A549 (cell line): Measurements from ENCODE around the gene STX12. TPM values are rescaled to one million over a fixed set of nuclear protein-coding genes. Genes with fewer than 3 reads are reported as not detected.
A peak's percentile ranks its signal among the peaks of the same experiment; 100 is the strongest.

ENCODE experiments used
- ATAC-seq, 2 experiments: fragments of 200-7000 bp in 1 of 2; fragments of >200 bp in 1 of 2; cut with Nextera tagmentation in 1 of 2; cut with Tn5 transposase in 1 of 2; 3 replicates each; pipeline versions ENCODE4 v1.8.0 to v1.9.1; 2018 to 2020; ENCODE audit warnings: mild to moderate bottlenecking in 1 of 2, moderate library complexity in 1 of 2
- CTCF ChIA-PET: fragments of 300-600 bp; sonication (Branson Sonifier 250); formaldehyde crosslinking; extraction: SDS; loops from one replicate; lab custom pipeline; 2021; ENCODE audit warnings: antibody characterized with exemption, inconsistent platforms; lab: Yijun Ruan, JAX
- POLR2A ChIA-PET: fragments of 350-600 bp; formaldehyde crosslinking; extraction: SDS; loops from one replicate; lab custom pipeline; 2021; ENCODE audit warnings: antibody characterized with exemption, inconsistent platforms; lab: Yijun Ruan, JAX
- DNase-seq, 2 experiments: peaks; one replicate each; pipeline versions ENCODE4 v3.0.0 to v3.0.0-alpha.2; 2011 to 2016; ENCODE audit warnings: low read depth in 1 of 2, low spot score in 1 of 2
- FAIRE-seq: peaks from 2 replicates; lab custom pipeline; 2011; peaks lifted over from hg19 to GRCh38; lab: Jason Lieb, UNC
- H3K27ac ChIP-seq, 2 experiments: fragments of >200 bp; sonication (Bioruptor Twin); formaldehyde crosslinking; 3 replicates each; pipeline ENCODE4 v1.5.1; 2016 to 2017
- H3K4me1 ChIP-seq: fragments of >200 bp; sonication (Bioruptor Twin); formaldehyde crosslinking; 3 replicates; pipeline ENCODE4 v1.6.1; 2016
- H3K4me2 ChIP-seq: fragments of >200 bp; sonication (Bioruptor Twin); formaldehyde crosslinking; 3 replicates; pipeline ENCODE4 v1.6.1; 2016
- H3K4me3 ChIP-seq: fragments of >200 bp; sonication (Bioruptor Twin); formaldehyde crosslinking; 3 replicates; pipeline ENCODE4 v1.5.1; 2016
- H3K9me3 ChIP-seq: fragments of >200 bp; sonication (Bioruptor Twin); formaldehyde crosslinking; 3 replicates; pipeline ENCODE4 v1.6.1; 2016
- CHD2 ChIP-seq: fragments of 150-350 bp; IDR thresholded peaks from 2 replicates; pipeline ENCODE4 v1.6.1; 2014; ENCODE audit warnings: low read length; ENCODE audit not compliant: partially characterized antibody
- EHF ChIP-seq: fragments of 250-450 bp; sonication (Bioruptor Pico); IDR thresholded peaks from 2 replicates; pipeline ENCODE4 v1.5.0; 2020; ENCODE audit warnings: mild to moderate bottlenecking
- ESRRA ChIP-seq: fragments of 150-350 bp; IDR thresholded peaks from 2 replicates; pipeline ENCODE4 v1.6.1; 2014; ENCODE audit warnings: mild to moderate bottlenecking, low read length, borderline replicate concordance
- FOXS1 ChIP-seq: fragments of 250-450 bp; sonication (Bioruptor Pico); IDR thresholded peaks from 2 replicates; pipeline ENCODE4 v1.5.0; 2020; ENCODE audit warnings: mild to moderate bottlenecking, moderate library complexity
- HEYL ChIP-seq: fragments of 250-450 bp; sonication (Bioruptor Pico); IDR thresholded peaks from 2 replicates; pipeline ENCODE4 v1.8.0; 2021; ENCODE audit warnings: mild to moderate bottlenecking, moderate library complexity
- HOXB13 ChIP-seq: fragments of 250-450 bp; sonication (Bioruptor Pico); IDR thresholded peaks from 2 replicates; pipeline ENCODE4 v1.5.0; 2020; ENCODE audit warnings: low read depth, mild to moderate bottlenecking, moderate library complexity
- HOXB5 ChIP-seq: fragments of 250-450 bp; sonication (Bioruptor Pico); IDR thresholded peaks from 2 replicates; pipeline ENCODE4 v1.5.0; 2020; ENCODE audit warnings: mild to moderate bottlenecking, moderate library complexity
- JUN ChIP-seq, 2 experiments: fragments of >200 bp; sonication (Bioruptor Twin); formaldehyde crosslinking; IDR thresholded peaks; 2 replicates in 1 of 2; 3 replicates in 1 of 2; pipeline ENCODE4 v1.6.1; 2016 to 2017
- KDM1A ChIP-seq: fragments of 200-600 bp; sonication (generic); IDR thresholded peaks from 2 replicates; pipeline ENCODE4 v1.6.1; 2016; ENCODE audit warnings: low read depth, mild to moderate bottlenecking
- KDM5A ChIP-seq: fragments of 200-600 bp; sonication (generic); IDR thresholded peaks from 2 replicates; pipeline ENCODE4 v1.6.1; 2016; ENCODE audit warnings: antibody characterized with exemption, mild to moderate bottlenecking
- MAZ ChIP-seq: fragments of 150-350 bp; IDR thresholded peaks from 2 replicates; pipeline ENCODE4 v1.6.1; 2014; ENCODE audit warnings: antibody characterized with exemption, low read depth, low read length, borderline replicate concordance
- MYC ChIP-seq: IDR thresholded peaks from 2 replicates; pipeline ENCODE4 v1.6.1; 2012; ENCODE audit warnings: mild to moderate bottlenecking, inconsistent platforms, low read length, improper control_type of control experiment, borderline replicate concordance
- NFE2L2 ChIP-seq: fragments of 150-350 bp; conservative IDR thresholded peaks from 2 replicates; pipeline ENCODE4 v1.6.1; 2014; ENCODE audit warnings: low read length
- POLR2A ChIP-seq: IDR thresholded peaks from 2 replicates; pipeline ENCODE4 v1.6.1; 2012; ENCODE audit warnings: mild to moderate bottlenecking, low read length
- RAD21 ChIP-seq, 2 experiments: fragments of >200 bp in 1 of 2; sonication (Bioruptor Twin) in 1 of 2; formaldehyde crosslinking in 1 of 2; IDR thresholded peaks in 1 of 2; conservative IDR thresholded peaks in 1 of 2; 2 replicates in 1 of 2; 3 replicates in 1 of 2; pipeline ENCODE4 v1.6.1; 2012 to 2018; ENCODE audit warnings: inconsistent platforms in 1 of 2
- REST ChIP-seq: fragments of 200-600 bp; sonication (generic); IDR thresholded peaks from 2 replicates; pipeline ENCODE4 v1.6.1; 2016; ENCODE audit warnings: antibody characterized with exemption, mild to moderate bottlenecking, moderate library complexity
- RNF2 ChIP-seq: fragments of 200-600 bp; sonication (generic); IDR thresholded peaks from 2 replicates; pipeline ENCODE4 v1.6.1; 2016; ENCODE audit warnings: low read depth, mild to moderate bottlenecking, antibody characterized with exemption, moderate library complexity, borderline replicate concordance
- TP53 ChIP-seq: fragments of 250-450 bp; sonication (Bioruptor Pico); IDR thresholded peaks from 2 replicates; pipeline ENCODE4 v1.5.0; 2021; ENCODE audit warnings: mild to moderate bottlenecking, moderate library complexity
- USF2 ChIP-seq: fragments of 450-650 bp; IDR thresholded peaks from 2 replicates; pipeline ENCODE4 v1.6.1; 2014; ENCODE audit warnings: antibody characterized with exemption
- ZNF302 ChIP-seq: fragments of 250-450 bp; sonication (Bioruptor Pico); IDR thresholded peaks from 2 replicates; pipeline ENCODE4 v1.9.0; 2021; ENCODE audit warnings: inconsistent platforms, mild to moderate bottlenecking, moderate library complexity
- WGBS: methylation state at CpG from one replicate; pipeline ENCODE4 v1.1.6; 2017; ENCODE audit errors: missing lambda C conversion rate; 5-methylcytosine and 5-hydroxymethylcytosine counted together
- polyA plus RNA-seq, 4 experiments: library from polyadenylated mRNA; depleted of rRNA in 3 of 4; stranded (reverse); fragments of >200 nt; fragmentation: RNase III in 1 of 4; extraction: RNeasy Plus Mini Kit Qiagen cat#74134 plus additional on column Dnase treatment in 1 of 4; gene quantifications; 2 replicates in 3 of 4; 3 replicates in 1 of 4; pipeline ENCODE4 v1.2.3, GENCODE V29; 2011 to 2017
- TF ChIP-seq, protein P1 (sequence below): fragments of 250-450 bp; sonication (Bioruptor Pico); IDR thresholded peaks from 2 replicates; pipeline ENCODE4 v1.5.0; 2021; ENCODE audit warnings: mild to moderate bottlenecking, moderate library complexity, borderline replicate concordance
- TF ChIP-seq, protein P2 (sequence below): IDR thresholded peaks from 2 replicates; pipeline ENCODE4 v1.6.1; 2012
- TF ChIP-seq, protein P3 (sequence below): IDR thresholded peaks from 2 replicates; pipeline ENCODE4 v1.6.1; 2012; ENCODE audit warnings: low read depth, borderline replicate concordance
- TF ChIP-seq, protein P4 (sequence below): IDR thresholded peaks from 2 replicates; pipeline ENCODE4 v1.6.1; 2012
- TF ChIP-seq, protein P5 (sequence below): fragments of 250-450 bp; sonication (Bioruptor Pico); IDR thresholded peaks from 2 replicates; pipeline ENCODE4 v1.5.0; 2020; ENCODE audit warnings: low read depth, mild to moderate bottlenecking, moderate library complexity
- TF ChIP-seq, protein P6 (sequence below): fragments of >200 bp; sonication (Bioruptor Twin); formaldehyde crosslinking; IDR thresholded peaks from 3 replicates; pipeline ENCODE4 v1.5.1; 2016

The STX12 gene
- polyA plus RNA-seq, 2 of the 4 experiments (the other 2 are of a cell fraction), result 11.9 to 14.6 TPM

- DNase-seq, result peak; percentile 89 to 99
- CTCF ChIA-PET, result interaction anchor here (0.6 to 2.1 kb wide), 15 partner anchors 12 to 301 kb away, joined by 3 to 6 read pairs (median 4); partner anchors contain the start of gene IFI6
- H3K4me3 ChIP-seq, result peak within 1 kb of the TSS; percentile 84
- H3K9me3 ChIP-seq, result no peaks in the 10 kb centered on the region
- peak; percentile 98 to 99 for ATAC-seq
- WGBS, result 26% methylated on average over 11 of the region's 72 CpGs
- POLR2A ChIA-PET, result interaction anchor here (0.5 to 1.8 kb wide), 10 partner anchors 8 to 571 kb away, joined by 3 to 19 read pairs (median 3); partner anchors contain the start of genes IFI6, PPP1R8, SLC9A1 and STX12
- peak within 1 kb of the TSS; percentile 81 to 94 for H3K27ac ChIP-seq
- H3K4me2 ChIP-seq, result peak within 1 kb of the TSS; percentile 87
- no peak for FAIRE-seq
- H3K4me1 ChIP-seq, result peaks cover 9% of the 10 kb centered on the region; the same call in 2 of the 3 replicates
- TF ChIP-seq TP53 (CRISPR knock-in tag), result 0 out of 2 replicates have a peak, but pooled peaks have one; percentile 39
- TF ChIP-seq JUN (IDR thresholded peaks at IDR 0.05), result peak in 1 of 2 experiments; percentile 67; a peak in 1 of 5 replicates
- no peak for TF ChIP-seq FOXS1 (CRISPR knock-in tag)
- TF ChIP-seq, protein P1, sequence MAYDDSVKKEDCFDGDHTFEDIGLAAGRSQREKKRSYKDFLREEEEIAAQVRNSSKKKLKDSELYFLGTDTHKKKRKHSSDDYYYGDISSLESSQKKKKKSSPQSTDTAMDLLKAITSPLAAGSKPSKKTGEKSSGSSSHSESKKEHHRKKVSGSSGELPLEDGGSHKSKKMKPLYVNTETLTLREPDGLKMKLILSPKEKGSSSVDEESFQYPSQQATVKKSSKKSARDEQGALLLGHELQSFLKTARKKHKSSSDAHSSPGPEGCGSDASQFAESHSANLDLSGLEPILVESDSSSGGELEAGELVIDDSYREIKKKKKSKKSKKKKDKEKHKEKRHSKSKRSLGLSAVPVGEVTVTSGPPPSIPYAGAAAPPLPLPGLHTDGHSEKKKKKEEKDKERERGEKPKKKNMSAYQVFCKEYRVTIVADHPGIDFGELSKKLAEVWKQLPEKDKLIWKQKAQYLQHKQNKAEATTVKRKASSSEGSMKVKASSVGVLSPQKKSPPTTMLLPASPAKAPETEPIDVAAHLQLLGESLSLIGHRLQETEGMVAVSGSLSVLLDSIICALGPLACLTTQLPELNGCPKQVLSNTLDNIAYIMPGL (CRISPR knock-in tag), result no peak
- TF ChIP-seq, protein P2, sequence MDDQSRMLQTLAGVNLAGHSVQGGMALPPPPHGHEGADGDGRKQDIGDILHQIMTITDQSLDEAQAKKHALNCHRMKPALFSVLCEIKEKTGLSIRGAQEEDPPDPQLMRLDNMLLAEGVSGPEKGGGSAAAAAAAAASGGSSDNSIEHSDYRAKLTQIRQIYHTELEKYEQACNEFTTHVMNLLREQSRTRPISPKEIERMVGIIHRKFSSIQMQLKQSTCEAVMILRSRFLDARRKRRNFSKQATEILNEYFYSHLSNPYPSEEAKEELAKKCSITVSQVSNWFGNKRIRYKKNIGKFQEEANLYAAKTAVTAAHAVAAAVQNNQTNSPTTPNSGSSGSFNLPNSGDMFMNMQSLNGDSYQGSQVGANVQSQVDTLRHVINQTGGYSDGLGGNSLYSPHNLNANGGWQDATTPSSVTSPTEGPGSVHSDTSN, result peak; percentile 91
- no peak for TF ChIP-seq NFE2L2
- peak; percentile 26 for TF ChIP-seq POLR2A
- TF ChIP-seq HOXB13 (CRISPR knock-in tag), result peak; percentile 83; the same call in 1 of the 2 replicates
- TF ChIP-seq REST, result peak; percentile 90
- no peak; a peak in 1 of 5 replicates for TF ChIP-seq RAD21 (conservative IDR thresholded peaks at IDR 0.05 in 1 of 2, IDR thresholded peaks at IDR 0.05 in 1 of 2)
- TF ChIP-seq MAZ, result no peak
- peak; percentile 95 for TF ChIP-seq CHD2
- TF ChIP-seq, protein P3, sequence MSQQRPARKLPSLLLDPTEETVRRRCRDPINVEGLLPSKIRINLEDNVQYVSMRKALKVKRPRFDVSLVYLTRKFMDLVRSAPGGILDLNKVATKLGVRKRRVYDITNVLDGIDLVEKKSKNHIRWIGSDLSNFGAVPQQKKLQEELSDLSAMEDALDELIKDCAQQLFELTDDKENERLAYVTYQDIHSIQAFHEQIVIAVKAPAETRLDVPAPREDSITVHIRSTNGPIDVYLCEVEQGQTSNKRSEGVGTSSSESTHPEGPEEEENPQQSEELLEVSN, result peak; percentile 98
- no peak for TF ChIP-seq ZNF302
- no peak for TF ChIP-seq KDM5A
- TF ChIP-seq MYC, result 0 out of 2 replicates have a peak, but pooled peaks have one; percentile 2
- TF ChIP-seq, protein P4, sequence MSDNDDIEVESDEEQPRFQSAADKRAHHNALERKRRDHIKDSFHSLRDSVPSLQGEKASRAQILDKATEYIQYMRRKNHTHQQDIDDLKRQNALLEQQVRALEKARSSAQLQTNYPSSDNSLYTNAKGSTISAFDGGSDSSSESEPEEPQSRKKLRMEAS, result peak; percentile 99
- TF ChIP-seq, protein P5, sequence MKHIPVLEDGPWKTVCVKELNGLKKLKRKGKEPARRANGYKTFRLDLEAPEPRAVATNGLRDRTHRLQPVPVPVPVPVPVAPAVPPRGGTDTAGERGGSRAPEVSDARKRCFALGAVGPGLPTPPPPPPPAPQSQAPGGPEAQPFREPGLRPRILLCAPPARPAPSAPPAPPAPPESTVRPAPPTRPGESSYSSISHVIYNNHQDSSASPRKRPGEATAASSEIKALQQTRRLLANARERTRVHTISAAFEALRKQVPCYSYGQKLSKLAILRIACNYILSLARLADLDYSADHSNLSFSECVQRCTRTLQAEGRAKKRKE, result 0 out of 2 replicates have a peak, but pooled peaks have one; percentile 51
- TF ChIP-seq KDM1A, result no peak
- TF ChIP-seq, protein P6, sequence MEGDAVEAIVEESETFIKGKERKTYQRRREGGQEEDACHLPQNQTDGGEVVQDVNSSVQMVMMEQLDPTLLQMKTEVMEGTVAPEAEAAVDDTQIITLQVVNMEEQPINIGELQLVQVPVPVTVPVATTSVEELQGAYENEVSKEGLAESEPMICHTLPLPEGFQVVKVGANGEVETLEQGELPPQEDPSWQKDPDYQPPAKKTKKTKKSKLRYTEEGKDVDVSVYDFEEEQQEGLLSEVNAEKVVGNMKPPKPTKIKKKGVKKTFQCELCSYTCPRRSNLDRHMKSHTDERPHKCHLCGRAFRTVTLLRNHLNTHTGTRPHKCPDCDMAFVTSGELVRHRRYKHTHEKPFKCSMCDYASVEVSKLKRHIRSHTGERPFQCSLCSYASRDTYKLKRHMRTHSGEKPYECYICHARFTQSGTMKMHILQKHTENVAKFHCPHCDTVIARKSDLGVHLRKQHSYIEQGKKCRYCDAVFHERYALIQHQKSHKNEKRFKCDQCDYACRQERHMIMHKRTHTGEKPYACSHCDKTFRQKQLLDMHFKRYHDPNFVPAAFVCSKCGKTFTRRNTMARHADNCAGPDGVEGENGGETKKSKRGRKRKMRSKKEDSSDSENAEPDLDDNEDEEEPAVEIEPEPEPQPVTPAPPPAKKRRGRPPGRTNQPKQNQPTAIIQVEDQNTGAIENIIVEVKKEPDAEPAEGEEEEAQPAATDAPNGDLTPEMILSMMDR, result peak; percentile 46
- peak; percentile 81 for TF ChIP-seq USF2
- TF ChIP-seq HEYL, result no peak
- no peak for TF ChIP-seq EHF (CRISPR knock-in tag)
- TF ChIP-seq HOXB5 (CRISPR knock-in tag), result peak; percentile 61; the same call in 1 of the 2 replicates
- peak; percentile 90; the same call in 1 of the 2 replicates for TF ChIP-seq RNF2
- no peak for TF ChIP-seq ESRRA
Observed at GRCh38 chr1:27725374-27726172, 47.4 kb upstream of the STX12 start, which contains the start of gene FAM76A. Gene FAM76A (plus strand): TSS chr1:27725961. CDS start chr1:27726081, 120 bp downstream.
